ENCODE measurements around the gene S100Z.
A peak's percentile ranks its signal among the peaks of the same experiment; 100 is the strongest.
"Not testable (repeated sequence)": the region's sequence is repeated elsewhere in the genome, so short reads cannot be mapped to it uniquely, and the experiment has no call there.

Gene S100Z

GRCh38 chr5:76851728-76852369 lies 2.0 kb downstream of the S100Z start:
- no peak for TF ChIP-seq CTCF (IDR thresholded peaks at IDR 0.05; ENCODE audit: low read depth, low read length)
- DNase-seq (ENCODE audit: extremely low read depth, low read depth) = no peak

GRCh38 chr5:76852772-76853171 lies 3.0 kb downstream of the S100Z start:
- TF ChIP-seq CTCF (IDR thresholded peaks at IDR 0.05; ENCODE audit: low read depth, low read length) = no peak
- DNase-seq (ENCODE audit: extremely low read depth, low read depth) = no peak

- DNase-seq (ENCODE audit: extremely low read depth, low read depth) = not testable (repeated sequence)
Observed at GRCh38 chr5:76853741-76854140, 3.9 kb downstream of the S100Z start.

GRCh38 chr5:76854644-76855043 lies 4.8 kb downstream of the S100Z start:
- no peak for TF ChIP-seq CTCF (IDR thresholded peaks at IDR 0.05; ENCODE audit: low read depth, low read length)
- DNase-seq (ENCODE audit: extremely low read depth, low read depth) = no peak

GRCh38 chr5:76855501-76855900 lies 5.7 kb downstream of the S100Z start:
- not testable (repeated sequence) for DNase-seq (ENCODE audit: extremely low read depth, low read depth)

- no peak for TF ChIP-seq CTCF (IDR thresholded peaks at IDR 0.05; ENCODE audit: low read depth, low read length)
- DNase-seq (ENCODE audit: extremely low read depth, low read depth) = no peak
Observed at GRCh38 chr5:76855961-76856360, 6.1 kb downstream of the S100Z start.

- not testable (repeated sequence) for DNase-seq (ENCODE audit: extremely low read depth, low read depth)
Observed at GRCh38 chr5:76856800-76857199, 7.0 kb downstream of the S100Z start.

GRCh38 chr5:76859591-76860247 lies 9.9 kb downstream of the S100Z start:
- no peak for TF ChIP-seq CTCF (IDR thresholded peaks at IDR 0.05; ENCODE audit: low read depth, low read length)
- DNase-seq (ENCODE audit: extremely low read depth, low read depth) = peak; percentile 42

GRCh38 chr5:76861612-76862011 lies 11.8 kb downstream of the S100Z start:
- DNase-seq (ENCODE audit: extremely low read depth, low read depth) = no peak
- TF ChIP-seq CTCF (IDR thresholded peaks at IDR 0.05; ENCODE audit: low read depth, low read length) = no peak

Measured in AG09319 (cell line).